Endometrium (tissue), 2 donors: ENCODE results near the gene HOXB3.

Experiments used
- FAIRE-seq: peaks from 2 replicates; lab custom pipeline; 2012; peaks lifted over from hg19 to GRCh38; lab: Jason Lieb, UNC
- donor health status: control.
- donor health status: control.

HOXB3 gene

GRCh38 chr17:48586355-48587258 is 3.4 kb downstream of the HOXB3 start:
- FAIRE-seq: no peak

- FAIRE-seq: no peak
Observed at GRCh38 chr17:48584223-48584741, 5.8 kb downstream of the HOXB3 start.

GRCh38 chr17:48583708-48584222 is 6.3 kb downstream of the HOXB3 start:
- no peak for FAIRE-seq

- FAIRE-seq: no peak
Observed at GRCh38 chr17:48582750-48583069, 7.3 kb downstream of the HOXB3 start.

- FAIRE-seq: no peak
Observed at GRCh38 chr17:48579760-48580554, 10.1 kb downstream of the HOXB3 start.

GRCh38 chr17:48579471-48579759 is 10.6 kb downstream of the HOXB3 start:
- no peak for FAIRE-seq

- FAIRE-seq: no peak
Observed at GRCh38 chr17:48578616-48579470, 11.2 kb downstream of the HOXB3 start.

GRCh38 chr17:48577946-48578615 is 12.0 kb downstream of the HOXB3 start, which contains the start of gene HOXB4:
Gene HOXB4 (minus strand): TSS chr17:48578350. CDS start chr17:48578319, 31 bp downstream.
- FAIRE-seq: no peak

- no peak for FAIRE-seq
Observed at GRCh38 chr17:48577330-48577945, 12.6 kb downstream of the HOXB3 start.

GRCh38 chr17:48576479-48577309 is 13.3 kb downstream of the HOXB3 start:
- no peak for FAIRE-seq

GRCh38 chr17:48575673-48576478 is 14.2 kb downstream of the HOXB3 start:
- FAIRE-seq: no peak

GRCh38 chr17:48575066-48575582 is 14.9 kb downstream of the HOXB3 start:
- FAIRE-seq: no peak

GRCh38 chr17:48574505-48575065 is 15.5 kb downstream of the HOXB3 start:
- FAIRE-seq: no peak

GRCh38 chr17:48571826-48572417 is 18.1 kb downstream of the HOXB3 start:
- no peak for FAIRE-seq

GRCh38 chr17:48571024-48571818 is 18.8 kb downstream of the HOXB3 start:
- no peak for FAIRE-seq

GRCh38 chr17:48570325-48571023 is 19.6 kb downstream of the HOXB3 start:
- no peak for FAIRE-seq
